Measurements from ENCODE around the gene MOB3B.
"Not testable (repeated sequence)": the region's sequence is repeated elsewhere in the genome, so short reads cannot be mapped to it uniquely, and the experiment has no call there.

The MOB3B gene

GRCh38 chr9:27514551-27514950, 15.1 kb downstream of the MOB3B start:
- DNase-seq = no peak

GRCh38 chr9:27511771-27512170, 17.8 kb downstream of the MOB3B start:
- DNase-seq = no peak

DNA sequence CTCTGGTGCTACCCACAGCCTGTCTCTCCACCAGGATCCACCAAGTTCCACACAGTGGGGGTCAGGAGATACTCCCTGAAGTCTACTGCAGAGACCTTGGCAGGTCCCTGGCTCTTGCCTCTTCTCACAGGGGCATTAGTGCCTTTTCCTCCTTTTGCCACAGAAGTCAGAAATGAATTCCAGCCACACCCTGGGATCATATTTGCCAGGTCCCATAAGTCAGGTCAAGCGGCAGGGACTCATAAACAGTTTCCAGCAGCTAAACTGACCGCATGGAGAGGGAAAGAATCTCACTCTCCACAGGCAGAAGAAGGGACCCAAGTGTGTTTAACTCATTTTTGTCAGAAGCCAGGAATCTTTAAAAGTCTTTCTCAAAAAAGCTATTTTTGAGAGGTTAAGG, 18.8 kb downstream of the MOB3B start:
- no peak for DNase-seq

DNA sequence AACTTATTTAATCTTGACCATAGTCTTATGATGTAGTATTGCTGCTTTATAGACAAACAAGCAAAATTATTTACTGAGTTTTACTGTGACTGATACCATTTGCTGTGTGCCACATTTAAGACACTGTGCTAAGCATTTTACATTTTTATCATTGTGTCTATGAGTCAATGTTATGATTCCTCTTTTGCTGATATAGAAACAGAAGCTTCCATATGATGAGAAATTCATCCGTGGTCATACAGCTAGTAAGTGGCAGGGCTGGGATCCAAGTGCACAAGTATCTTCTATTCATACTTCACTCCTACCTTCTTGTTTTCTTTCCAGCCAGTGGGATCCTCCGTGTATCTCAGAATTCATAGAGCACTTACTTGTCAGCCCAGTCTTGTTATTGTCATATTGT, 22.6 kb downstream of the MOB3B start:
- DNase-seq = no peak

DNA sequence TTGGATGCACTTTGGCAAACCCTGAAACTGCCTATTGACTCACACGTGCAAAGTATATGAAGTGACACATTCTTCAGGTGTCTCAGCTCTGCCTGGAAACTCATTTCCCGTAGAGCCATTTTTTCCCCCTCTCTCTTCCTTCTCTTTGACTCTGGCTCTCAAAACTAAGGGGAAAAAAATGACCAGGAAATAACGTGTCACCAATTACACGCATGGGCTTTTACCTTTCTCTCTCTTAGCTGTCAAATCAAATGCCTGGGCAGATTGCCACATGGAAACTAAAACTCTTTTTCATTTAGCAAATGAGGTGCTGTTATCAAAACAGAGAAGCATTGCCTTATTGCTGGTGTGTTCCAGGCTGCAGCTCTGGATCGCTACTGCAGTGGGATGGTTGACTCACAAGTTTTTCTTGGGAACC, 23.9 kb downstream of the MOB3B start:
- no peak for DNase-seq

- no peak for DNase-seq
Observed at GRCh38 chr9:27504259-27504658, 25.4 kb downstream of the MOB3B start.

DNA sequence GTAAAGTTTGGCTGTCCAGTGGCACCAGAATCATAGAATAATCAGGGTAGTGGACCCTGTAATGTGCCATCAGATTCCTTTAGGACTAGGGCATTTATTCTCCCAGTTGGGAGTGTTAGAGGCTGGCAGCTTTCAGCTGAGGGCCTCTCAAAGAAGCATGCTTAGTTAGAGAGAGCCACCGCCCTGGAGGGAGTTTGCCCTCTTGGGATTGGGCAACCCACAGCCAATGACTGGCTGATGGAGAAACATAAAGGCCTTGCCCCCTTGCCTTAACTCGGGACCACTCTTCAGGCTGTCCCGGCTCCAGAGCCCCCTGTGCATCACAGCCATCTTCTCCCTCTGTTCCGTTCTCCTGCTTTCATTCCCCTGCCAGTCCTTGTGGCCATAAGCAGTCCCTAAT, 26.0 kb downstream of the MOB3B start:
- no peak for DNase-seq

GRCh38 chr9:27500902-27501301, 28.7 kb downstream of the MOB3B start:
- DNase-seq = not testable (repeated sequence)

GRCh38 chr9:27499451-27499850, 30.2 kb downstream of the MOB3B start:
- no peak for DNase-seq

- DNase-seq = no peak
Observed at GRCh38 chr9:27497883-27498417, 31.7 kb downstream of the MOB3B start.

DNA sequence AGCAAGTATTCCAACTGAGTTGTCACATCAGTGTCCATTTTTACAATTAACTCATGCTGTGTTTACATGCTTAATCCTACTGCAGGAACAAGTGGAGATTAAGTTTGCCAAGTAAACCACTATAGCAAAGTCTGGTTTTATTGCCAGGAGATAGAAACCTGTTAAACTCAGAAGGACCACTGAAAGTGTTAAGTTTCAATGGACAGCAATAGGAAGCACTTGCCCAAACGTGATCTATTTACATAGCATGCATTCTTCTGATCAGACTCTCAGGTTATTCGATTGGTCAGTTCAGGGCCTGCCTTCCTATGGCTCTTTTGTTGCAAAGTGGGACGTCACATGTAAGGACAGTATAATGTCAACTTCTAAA, 33.5 kb downstream of the MOB3B start:
- DNase-seq = no peak

DNA sequence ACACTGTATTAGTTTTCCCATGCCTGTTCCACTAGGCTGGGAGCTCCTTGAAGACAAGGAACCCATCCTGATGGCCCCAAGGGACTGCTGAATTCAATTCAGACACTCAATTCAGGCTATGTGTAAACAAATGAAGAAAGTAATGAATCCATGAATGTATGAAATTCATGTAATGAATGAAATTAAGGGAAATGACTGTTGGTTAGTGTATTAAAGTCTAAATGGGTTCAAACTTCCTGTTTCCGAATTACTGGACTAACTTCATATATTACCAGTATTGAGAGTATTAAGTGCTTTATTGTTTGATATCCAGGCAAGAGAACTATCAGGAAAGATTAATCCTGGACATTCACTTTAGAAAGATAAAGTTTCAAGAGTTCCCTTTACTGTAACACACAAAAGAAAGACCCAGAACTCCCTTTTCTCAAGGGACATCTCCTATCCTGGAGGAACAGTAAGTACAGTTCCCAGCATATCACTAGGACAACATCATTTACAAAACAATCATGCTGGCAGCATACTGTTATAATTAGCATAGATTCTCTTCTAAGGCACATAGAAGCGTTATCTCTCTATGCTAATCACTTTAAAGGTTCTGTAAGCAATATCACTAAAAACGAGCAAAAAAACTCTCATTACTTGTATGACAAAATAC, 34.0 kb downstream of the MOB3B start:
- DNase-seq = no peak

- DNase-seq = no peak
Observed at GRCh38 chr9:27491154-27491553, 38.5 kb downstream of the MOB3B start.

DNA sequence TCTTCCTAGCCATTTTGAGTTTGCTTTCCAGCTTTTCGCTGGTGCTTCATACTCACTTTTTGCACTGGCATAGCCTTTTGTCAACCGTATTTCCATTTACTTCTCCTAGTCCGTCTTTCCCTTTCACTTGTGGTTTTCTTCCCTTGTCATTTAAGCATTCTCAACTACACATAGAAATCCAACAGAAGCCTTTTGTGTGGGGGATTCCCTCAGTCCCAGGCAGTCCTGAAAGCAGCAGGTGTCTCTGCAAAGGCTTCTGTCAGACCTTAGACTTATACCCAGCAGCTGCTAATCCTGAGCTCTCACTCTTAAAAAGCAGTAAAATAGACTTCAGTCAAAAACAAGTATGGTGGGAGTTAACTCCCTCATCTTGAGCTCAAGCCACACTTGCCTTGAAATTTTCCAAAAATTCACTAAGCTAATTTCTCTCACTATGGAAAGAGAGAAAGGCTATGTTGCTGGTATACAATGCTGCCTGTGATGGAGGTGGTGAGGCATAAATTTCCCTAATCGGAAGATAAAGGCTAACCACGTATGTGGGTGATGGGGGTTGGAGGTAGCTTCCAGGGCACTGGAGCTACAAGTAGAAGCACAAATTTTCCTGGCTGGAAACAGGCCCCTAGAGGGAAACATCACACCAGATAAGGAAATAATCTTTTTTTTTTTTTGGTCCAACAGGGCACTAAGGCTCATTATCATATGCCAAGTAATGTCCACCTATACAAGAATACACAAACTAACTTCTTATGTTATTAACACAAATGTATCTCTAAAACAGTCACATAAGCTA, 40.3 kb downstream of the MOB3B start:
- no peak for DNase-seq

DNA sequence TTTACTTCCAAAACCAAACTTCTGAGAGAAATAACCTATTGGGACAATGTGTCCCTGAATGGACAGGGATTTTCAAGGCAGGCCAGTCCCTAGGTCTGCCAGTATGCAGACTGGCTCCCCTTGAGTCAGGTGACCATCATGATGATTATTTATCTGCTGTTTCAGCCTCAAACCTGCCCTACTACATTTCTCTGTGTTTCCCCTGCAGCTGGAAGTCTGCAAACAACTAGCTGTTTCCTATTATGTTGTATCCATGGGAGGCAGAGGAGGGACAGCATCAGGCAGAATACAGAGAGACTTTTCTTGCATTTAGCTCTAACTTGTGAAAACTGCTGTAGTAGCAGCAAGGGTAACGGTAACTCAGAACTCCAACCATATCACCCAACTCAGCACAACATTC, 41.7 kb downstream of the MOB3B start:
- DNase-seq = no peak

- DNase-seq = no peak
Observed at GRCh38 chr9:27487128-27487640, 42.4 kb downstream of the MOB3B start.

DNA sequence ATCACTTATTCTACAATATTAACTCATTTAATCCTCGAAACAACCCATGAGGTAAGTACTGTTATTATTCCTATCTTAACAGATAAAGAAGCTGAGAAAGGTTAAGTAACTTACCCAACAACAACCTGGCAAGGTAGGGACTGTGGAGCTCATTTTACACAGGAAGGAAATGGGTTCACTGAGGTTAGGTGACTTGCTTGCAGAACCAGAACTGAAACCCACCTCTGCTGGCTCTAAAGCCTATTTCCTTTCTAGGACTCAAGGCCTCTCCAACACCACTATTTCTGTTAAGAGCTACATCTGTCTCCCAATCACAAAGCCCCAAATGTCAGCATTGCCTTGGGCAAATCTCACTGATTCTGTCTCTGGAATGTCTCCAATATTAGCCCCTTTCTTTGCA, 44.5 kb downstream of the MOB3B start:
- DNase-seq = no peak

GRCh38 chr9:27483576-27483975, 46.0 kb downstream of the MOB3B start:
- no peak for DNase-seq

- DNase-seq = no peak
Observed at GRCh38 chr9:27482709-27483108, 46.9 kb downstream of the MOB3B start.

GRCh38 chr9:27478322-27478721, 51.3 kb downstream of the MOB3B start:
- no peak for DNase-seq

DNA sequence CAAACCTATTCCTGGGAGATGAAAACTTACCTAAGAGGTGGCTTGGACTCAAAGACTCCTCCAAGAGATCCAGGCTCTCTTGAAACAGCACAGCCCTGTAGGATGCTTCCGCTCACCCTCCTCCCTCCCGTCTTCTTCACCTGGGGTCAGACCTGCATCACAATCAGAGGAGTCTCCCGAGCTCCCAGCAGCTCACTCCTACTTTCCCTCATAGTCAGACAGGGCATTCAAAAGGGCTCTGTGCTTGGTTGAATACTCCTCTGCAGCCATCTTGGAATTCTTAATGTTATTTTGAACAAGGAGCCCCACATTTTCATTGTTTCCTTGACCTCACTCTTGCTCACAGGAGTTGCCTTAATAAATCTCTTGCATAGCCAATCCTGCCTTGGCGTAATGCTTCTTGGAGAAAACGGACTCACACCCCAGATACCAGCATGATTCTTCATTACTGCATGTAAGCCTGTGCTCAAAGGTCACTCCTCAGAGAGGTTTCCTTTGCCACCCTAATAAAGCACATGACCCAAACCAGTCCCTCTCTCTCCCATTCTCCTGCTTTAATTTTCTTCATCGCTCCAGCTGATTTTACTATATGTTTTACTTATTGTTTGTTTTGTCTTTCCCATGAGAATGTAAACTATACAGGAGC, 52.6 kb downstream of the MOB3B start:
- DNase-seq = no peak

DNA sequence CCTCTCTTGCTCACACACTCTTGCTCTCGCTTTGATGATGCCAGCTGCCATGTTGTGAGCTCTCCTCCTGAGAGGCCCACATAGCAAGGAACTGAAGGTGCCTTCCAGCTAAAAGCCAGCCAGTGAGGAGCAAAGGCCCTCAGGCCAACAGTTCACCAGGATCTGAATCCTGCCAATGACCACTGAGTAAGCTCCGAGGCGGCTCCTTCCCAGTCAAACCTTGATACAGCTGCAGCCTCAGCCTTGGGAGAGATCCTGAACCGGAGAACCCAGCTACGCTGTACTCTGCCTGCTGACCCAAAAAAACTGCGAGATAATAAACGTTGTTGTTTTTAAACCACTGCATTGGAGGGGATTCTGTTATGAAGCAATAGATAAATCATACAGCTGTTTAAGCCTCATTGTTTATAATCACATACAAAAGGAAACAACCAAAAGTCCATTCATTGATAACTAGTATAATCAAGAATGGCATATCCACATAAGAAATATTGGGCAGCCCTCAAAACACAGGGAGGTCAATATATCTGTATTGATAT, 54.5 kb downstream of the MOB3B start:
- DNase-seq = no peak

DNA sequence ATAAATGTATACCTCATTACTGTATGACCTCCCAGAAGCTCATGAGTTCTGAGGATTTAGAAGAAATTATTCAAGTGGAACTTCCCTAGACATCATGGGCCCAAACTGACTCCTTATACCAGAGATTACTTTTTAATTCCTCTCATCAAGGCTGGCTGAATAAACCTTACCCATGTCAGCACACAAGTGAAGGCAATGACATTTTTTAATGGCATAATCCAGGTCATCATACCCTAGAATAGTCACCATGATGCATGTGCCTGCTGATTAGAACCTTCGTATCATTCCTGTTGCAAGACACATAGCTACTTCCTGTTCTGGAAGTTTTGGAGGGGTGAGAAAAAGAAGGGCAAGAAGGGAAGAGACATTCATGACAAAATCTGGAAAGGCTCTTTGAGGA, 55.3 kb downstream of the MOB3B start:
- DNase-seq = no peak
